Uterus (tissue), 2 donors: ENCODE results near the gene LRRC7.

Source experiments
- CTCF ChIP-seq, 4 experiments: fragments of 200-600 bp in 2 of 4; fragments of 450-650 bp in 2 of 4; sonication (generic) in 2 of 4; IDR thresholded peaks; one replicate each; pipeline ENCODE4 v1.5.1; 2016 to 2019; ENCODE audit warnings: antibody characterized with exemption in 4 of 4, mild to moderate bottlenecking in 2 of 4, moderate library complexity in 1 of 4
- POLR2A ChIP-seq, 2 donors: fragments of 450-650 bp; IDR thresholded peaks; one replicate each; pipeline ENCODE4 v1.6.1; 2016; ENCODE audit warnings: antibody characterized with exemption in 2 of 2, mild to moderate bottlenecking in 1 of 2, moderate library complexity in 1 of 2

GRCh38 chr1:70153739-70154138 is 586.0 kb downstream of the LRRC7 start:
- TF ChIP-seq CTCF (IDR thresholded peaks at IDR 0.05) (no peak), POLR2A (IDR thresholded peaks at IDR 0.05) (no peak)
